GM12801 (cell line): ENCODE results near the gene TREML4.

Source experiments
- TF ChIP-seq, protein P1 (sequence below): IDR thresholded peaks from one replicate; pipeline ENCODE4 v1.5.1; 2011; ENCODE audit warnings: control low read depth; ENCODE audit not compliant: insufficient read length; ENCODE audit errors: extremely low read depth

TREML4 gene

DNA sequence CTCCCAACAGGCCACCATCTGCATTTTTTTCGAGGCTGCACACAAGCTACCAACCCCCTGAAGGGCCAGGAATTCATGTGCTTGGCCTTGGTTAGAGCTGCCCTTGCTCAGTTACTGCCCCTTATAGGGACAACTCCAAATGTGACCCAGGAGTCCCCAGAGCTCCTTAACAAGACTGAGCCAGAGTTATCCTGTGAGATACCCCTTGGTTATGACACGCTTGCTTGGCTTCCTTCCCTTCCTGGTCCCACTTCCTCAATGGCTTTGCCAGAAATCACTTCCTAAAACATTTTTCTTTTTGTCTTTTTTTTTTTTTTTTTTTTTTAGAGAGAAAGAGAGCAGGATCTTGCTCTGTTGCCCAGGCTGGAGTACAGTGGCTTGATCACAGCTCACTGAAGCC lies 49.5 kb downstream of the TREML4 start:
- TF ChIP-seq, protein P1, sequence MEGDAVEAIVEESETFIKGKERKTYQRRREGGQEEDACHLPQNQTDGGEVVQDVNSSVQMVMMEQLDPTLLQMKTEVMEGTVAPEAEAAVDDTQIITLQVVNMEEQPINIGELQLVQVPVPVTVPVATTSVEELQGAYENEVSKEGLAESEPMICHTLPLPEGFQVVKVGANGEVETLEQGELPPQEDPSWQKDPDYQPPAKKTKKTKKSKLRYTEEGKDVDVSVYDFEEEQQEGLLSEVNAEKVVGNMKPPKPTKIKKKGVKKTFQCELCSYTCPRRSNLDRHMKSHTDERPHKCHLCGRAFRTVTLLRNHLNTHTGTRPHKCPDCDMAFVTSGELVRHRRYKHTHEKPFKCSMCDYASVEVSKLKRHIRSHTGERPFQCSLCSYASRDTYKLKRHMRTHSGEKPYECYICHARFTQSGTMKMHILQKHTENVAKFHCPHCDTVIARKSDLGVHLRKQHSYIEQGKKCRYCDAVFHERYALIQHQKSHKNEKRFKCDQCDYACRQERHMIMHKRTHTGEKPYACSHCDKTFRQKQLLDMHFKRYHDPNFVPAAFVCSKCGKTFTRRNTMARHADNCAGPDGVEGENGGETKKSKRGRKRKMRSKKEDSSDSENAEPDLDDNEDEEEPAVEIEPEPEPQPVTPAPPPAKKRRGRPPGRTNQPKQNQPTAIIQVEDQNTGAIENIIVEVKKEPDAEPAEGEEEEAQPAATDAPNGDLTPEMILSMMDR, result no peak

DNA sequence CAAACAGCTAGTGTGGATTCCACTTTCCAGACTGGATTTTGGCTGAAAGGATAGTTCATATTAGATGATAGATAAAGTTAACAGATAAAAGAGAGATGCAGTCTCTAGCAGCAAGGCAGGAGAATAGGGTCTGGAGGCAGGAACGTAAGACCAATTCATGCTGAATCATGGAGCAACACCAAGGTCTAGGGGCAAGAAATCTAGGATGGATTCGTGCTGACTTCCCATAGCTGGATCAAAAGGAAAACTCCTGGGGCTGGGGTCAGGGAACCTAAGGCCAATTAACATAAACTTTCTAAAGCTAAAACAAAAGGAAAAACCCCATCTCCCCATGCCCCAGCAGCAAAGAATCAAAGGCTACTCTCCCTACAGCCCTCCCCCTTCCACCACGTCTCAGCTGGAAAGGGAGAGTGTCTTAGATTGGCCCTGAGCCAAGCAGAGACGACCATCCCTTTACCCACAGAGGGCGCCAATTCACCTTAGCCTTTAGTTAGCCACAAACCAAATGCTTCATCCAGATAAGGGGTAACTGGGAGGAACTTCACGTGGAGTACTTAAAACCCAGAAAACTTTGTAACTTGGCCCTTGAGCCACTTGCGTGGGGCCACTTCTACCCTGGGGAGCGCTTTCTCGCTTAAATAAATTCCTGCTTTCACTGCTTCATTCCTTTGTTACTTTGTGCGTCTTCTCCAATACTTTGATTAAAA lies 50.7 kb downstream of the TREML4 start:
- TF ChIP-seq, protein P1, result no peak

DNA sequence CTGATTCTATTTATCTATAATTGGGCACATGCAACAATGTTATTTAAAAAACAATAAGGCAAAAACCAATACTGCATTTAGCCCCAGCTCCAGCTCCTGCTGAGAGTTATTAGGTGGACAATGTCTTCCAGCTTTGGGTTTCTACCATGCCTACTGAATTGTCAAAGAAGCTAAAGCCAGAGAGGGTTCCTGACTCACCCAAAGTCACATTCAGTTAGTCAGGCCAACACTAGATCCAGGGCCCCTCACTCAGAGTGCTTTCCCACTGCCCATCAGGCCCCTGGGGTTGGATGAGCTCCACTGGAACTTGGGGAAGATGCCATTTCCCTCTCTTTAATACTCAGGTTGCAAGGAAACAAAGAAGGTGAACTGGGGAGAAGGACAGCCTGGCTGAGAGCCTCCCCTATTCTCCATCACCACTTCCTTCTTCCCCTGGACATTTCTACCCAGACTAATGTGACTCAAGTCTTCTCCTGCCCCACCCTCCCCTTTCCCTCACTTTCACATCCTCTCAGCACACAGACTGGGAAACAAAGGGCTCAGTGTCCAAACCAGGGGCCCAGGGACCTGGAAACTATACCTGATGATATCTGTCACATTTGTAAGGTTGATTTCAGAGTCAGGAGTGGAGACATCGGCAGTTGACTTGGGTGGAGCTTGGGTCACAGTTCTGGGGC lies 52.4 kb downstream of the TREML4 start:
- TF ChIP-seq, protein P1, result no peak

DNA sequence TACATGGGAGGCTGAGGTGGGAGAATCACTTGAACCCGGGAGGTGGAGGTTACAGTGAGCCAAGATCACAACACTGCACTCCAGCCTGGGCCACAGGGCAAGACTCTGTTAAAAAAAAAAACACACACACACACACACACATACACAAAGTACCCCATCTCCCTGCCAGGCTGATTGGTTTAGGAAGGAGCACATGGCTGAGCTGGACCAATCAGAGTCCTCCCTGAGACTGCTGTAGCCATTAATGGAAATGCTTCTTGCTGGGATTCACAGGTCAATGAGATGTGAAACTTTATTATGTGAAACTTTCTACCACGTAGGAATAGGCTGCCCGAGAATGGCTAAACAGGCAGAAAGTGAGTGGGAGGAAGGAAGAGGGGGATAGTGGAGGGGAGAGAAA lies 55.5 kb downstream of the TREML4 start:
- TF ChIP-seq, protein P1, result no peak

DNA sequence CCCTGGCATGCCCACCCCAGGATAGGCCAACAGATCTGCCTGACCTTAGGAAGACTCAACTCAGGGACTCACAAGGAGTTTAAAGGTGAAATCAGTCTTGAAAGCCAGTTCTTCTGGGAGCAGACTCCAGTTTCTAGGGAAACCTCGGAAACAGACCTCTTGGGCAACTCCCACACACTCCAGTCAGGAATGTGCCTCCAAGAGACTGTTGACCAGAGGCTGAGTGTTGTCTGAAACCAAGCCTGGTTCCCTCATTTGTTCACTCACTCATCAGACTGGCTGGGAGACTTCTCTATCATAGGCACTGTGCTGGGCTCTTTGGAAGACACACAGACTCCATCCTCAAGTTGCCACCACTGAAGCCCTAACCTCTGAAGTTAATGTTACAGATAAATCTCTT lies 56.6 kb downstream of the TREML4 start:
- TF ChIP-seq, protein P1, result no peak

DNA sequence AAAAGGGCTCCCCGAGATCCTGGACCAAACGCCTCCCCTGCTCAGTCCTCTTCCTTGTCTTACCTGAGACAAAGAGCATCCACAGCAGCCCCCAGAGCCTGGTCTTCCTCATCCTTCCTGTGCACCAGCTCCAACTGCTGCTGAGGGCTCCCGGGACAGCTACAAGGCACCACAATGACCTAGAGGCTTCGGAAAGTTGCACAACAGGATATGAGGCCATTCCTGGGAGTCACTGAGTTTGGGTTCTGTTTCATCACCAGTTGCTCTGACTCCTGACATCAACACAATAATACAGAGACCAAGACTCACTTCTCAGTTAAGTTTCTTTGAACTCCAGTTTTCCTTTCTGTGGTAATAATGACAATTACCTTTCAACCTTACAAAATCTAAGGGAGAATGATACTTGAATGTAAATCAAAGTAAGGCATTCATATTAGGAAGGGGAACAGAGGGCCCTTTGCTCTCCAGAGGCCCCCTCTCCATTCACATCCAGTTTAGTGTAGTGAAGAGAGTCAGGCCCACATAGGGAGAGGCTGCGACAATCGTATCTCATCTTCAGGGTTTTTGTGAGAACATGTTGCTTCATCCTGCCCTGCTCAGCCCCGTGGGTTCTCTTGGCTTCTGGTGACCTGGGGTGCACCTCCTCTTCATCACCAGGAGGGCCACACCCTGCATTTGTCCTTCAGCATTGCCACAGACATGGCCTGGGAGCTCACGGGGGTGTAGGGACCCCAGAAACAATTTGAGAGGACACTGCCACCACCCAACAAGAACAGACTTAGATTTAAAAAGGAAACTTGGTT lies 58.6 kb downstream of the TREML4 start, which contains the start of gene TREM1:
TREM1 (minus strand) TSS at position 139 of the 803 bp plus-strand sequence; CDS start at position 112, 27 bp downstream.
- TF ChIP-seq, protein P1, result no peak
